Testis (tissue), 2 donors: ENCODE results near the gene CD164.

Experiments used
- POLR2A ChIP-seq: fragments of 450-650 bp; IDR thresholded peaks from one replicate; pipeline ENCODE4 v1.6.1; 2017; ENCODE audit warnings: antibody characterized with exemption, mild to moderate bottlenecking, moderate library complexity
- TF ChIP-seq, protein P1 (sequence below), 3 experiments: fragments of 450-650 bp in 2 of 3; fragments of 200-600 bp in 1 of 3; sonication (generic) in 1 of 3; IDR thresholded peaks; one replicate each; pipeline ENCODE4 v1.5.1; 2016 to 2019; ENCODE audit warnings: antibody characterized with exemption in 3 of 3, mild to moderate bottlenecking in 2 of 3, moderate library complexity in 1 of 3

DNA sequence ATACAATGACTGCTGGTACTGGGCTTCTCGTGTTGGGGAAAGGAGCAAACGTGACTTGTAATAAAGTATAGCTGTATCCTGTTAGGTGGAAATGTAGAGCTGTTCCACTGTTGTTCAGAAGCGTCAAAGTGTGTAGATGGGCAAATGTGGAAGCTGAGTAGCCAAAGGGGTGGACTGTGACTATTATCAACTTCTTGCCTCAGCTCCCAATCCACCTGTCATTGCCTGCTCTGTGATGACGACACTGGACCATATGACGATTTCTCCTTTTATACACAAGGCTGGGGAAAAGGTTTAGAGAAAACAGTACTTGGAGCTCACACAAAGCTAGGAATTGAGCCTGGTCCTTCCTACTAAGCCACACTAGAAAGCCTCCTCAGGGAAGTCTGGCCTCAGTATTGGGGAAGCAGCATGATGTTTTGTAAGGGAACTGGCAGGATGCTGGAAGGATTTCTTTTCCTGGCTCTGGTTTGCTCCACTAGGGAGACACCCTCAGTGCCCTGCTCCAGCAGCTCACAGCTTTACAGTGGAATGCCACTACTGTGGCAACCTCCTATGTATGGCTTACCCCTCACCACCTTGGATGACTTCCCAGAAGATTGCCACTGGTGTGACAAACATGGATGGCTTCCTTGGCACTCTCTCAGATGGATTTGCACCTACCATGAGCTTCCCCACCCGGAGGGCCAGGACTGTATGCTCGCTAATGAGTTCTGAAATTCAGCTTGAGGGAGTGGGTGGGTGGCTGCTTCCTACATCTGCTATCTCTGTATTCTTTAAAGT is 20.0 kb downstream of the CD164 start:
- TF ChIP-seq, protein P1, sequence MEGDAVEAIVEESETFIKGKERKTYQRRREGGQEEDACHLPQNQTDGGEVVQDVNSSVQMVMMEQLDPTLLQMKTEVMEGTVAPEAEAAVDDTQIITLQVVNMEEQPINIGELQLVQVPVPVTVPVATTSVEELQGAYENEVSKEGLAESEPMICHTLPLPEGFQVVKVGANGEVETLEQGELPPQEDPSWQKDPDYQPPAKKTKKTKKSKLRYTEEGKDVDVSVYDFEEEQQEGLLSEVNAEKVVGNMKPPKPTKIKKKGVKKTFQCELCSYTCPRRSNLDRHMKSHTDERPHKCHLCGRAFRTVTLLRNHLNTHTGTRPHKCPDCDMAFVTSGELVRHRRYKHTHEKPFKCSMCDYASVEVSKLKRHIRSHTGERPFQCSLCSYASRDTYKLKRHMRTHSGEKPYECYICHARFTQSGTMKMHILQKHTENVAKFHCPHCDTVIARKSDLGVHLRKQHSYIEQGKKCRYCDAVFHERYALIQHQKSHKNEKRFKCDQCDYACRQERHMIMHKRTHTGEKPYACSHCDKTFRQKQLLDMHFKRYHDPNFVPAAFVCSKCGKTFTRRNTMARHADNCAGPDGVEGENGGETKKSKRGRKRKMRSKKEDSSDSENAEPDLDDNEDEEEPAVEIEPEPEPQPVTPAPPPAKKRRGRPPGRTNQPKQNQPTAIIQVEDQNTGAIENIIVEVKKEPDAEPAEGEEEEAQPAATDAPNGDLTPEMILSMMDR (IDR thresholded peaks at IDR 0.05) = no peak
- TF ChIP-seq POLR2A = no peak
